Caco-2 (cell line): Measurements from ENCODE around the gene IGFBP2. TPM values are rescaled to one million over a fixed set of nuclear protein-coding genes. Genes with fewer than 3 reads are reported as not detected.

Source experiments
- BruUV-seq: library from RNA; stranded (reverse); fragments of 400-500 nt; replicated peaks from 2 replicates; lab custom pipeline; 2021; lab: Mats Ljungman, UMichigan
- CTCF ChIA-PET: fragments of 300-600 bp; sonication (Branson Sonifier 250); formaldehyde crosslinking; loops from one replicate; lab custom pipeline; 2022; ENCODE audit warnings: antibody characterized with exemption; lab: Charles Lee
- POLR2A ChIA-PET: fragments of 300-600 bp; sonication (Branson Sonifier 250); formaldehyde crosslinking; loops from one replicate; lab custom pipeline; 2022; ENCODE audit warnings: antibody characterized with exemption; lab: Charles Lee
- DNase-seq, 2 experiments: peaks; one replicate each; pipeline versions ENCODE4 v3.0.0 to v3.0.0-alpha.2; 2020 to 2022
- H3K27me3 ChIP-seq: replicated peaks from 2 replicates; pipeline ENCODE4 v1.6.0; 2011; ENCODE audit warnings: low read length; ENCODE audit not compliant: control insufficient read depth, insufficient read depth
- H3K36me3 ChIP-seq: 2 replicates; pipeline ENCODE4 v1.5.1; 2011; ENCODE audit warnings: low read length; ENCODE audit not compliant: control insufficient read depth, insufficient read depth
- H3K4me1 ChIP-seq: fragments of 250-450 bp; sonication (Bioruptor Pico); 2 replicates; pipeline ENCODE4 v1.5.1; 2020; ENCODE audit warnings: mild to moderate bottlenecking
- H3K4me3 ChIP-seq: 2 replicates; pipeline ENCODE4 v1.5.1; 2011; ENCODE audit warnings: low read depth, mild to moderate bottlenecking, control low read depth, low read length
- H3K9me3 ChIP-seq: fragments of 250-450 bp; sonication (Bioruptor Pico); 2 replicates; pipeline ENCODE4 v1.5.1; 2020; ENCODE audit warnings: mild to moderate bottlenecking, moderate library complexity
- H3K27ac Mint-ChIP-seq: one replicate; pipeline ENCODE4 v1.8.0; 2022; ENCODE audit warnings: mixed read lengths; ENCODE audit not compliant: unreplicated experiment
- H3K27me3 Mint-ChIP-seq: one replicate; pipeline ENCODE4 v1.8.0; 2022; ENCODE audit warnings: mixed read lengths; ENCODE audit not compliant: insufficient read depth, unreplicated experiment
- H3K36me3 Mint-ChIP-seq: one replicate; pipeline ENCODE4 v1.8.0; 2022; ENCODE audit warnings: mild to moderate bottlenecking, mixed read lengths; ENCODE audit not compliant: insufficient read depth, unreplicated experiment
- H3K4me1 Mint-ChIP-seq: one replicate; pipeline ENCODE4 v1.8.0; 2022; ENCODE audit warnings: low read depth, mixed read lengths; ENCODE audit not compliant: unreplicated experiment
- H3K4me3 Mint-ChIP-seq: one replicate; pipeline ENCODE4 v1.8.0; 2022; ENCODE audit warnings: mild to moderate bottlenecking, moderate library complexity, mixed read lengths; ENCODE audit not compliant: unreplicated experiment
- H3K9me3 Mint-ChIP-seq: one replicate; pipeline ENCODE4 v1.8.0; 2022; ENCODE audit warnings: mixed read lengths; ENCODE audit not compliant: unreplicated experiment
- CTCF ChIP-seq, 2 experiments: fragments of 200-600 bp in 1 of 2; IDR thresholded peaks; 1 replicate in 1 of 2; 2 replicates in 1 of 2; pipeline versions ENCODE4 v1.5.1 to v1.8.0; 2011 to 2022; ENCODE audit warnings: antibody characterized with exemption in 1 of 2, control low read depth in 1 of 2, inconsistent platforms in 1 of 2, low read depth in 1 of 2, low read length in 1 of 2, mild to moderate bottlenecking in 1 of 2, moderate library complexity in 1 of 2; ENCODE audit not compliant: insufficient read depth in 1 of 2, severe bottlenecking in 1 of 2, unreplicated experiment in 1 of 2
- intact Hi-C: fragments of 100-400 bp; cut with micrococcal nuclease; formaldehyde crosslinking; loops from one replicate; pipeline ENCODE4 v1.10.0; 2022; ENCODE audit not compliant: unreplicated experiment
- total RNA-seq: library from RNA; stranded (reverse); gene quantifications from 2 replicates; pipeline ENCODE4 v1.2.3, GENCODE V29; 2022

IGFBP2 gene
- total RNA-seq, 1 experiment from 2014 or later, result 6.6 TPM

GRCh38 chr2:216651351-216651881 is 18.2 kb downstream of the IGFBP2 start:
- Mint-ChIP-seq H3K4me1 (no peaks in the 10 kb centered on the region), H3K27me3 (no peaks in the 10 kb centered on the region), H3K27ac (no peak overlapping the region), H3K36me3 (no peaks in the 10 kb centered on the region), H3K9me3 (no peaks in the 10 kb centered on the region), H3K4me3 (no peak overlapping the region)
- no peak for TF ChIP-seq CTCF (IDR thresholded peaks at IDR 0.05; ENCODE audit: insufficient read depth in 1 of 2, low read depth in 1 of 2, low read length in 1 of 2, severe bottlenecking in 1 of 2, unreplicated experiment in 1 of 2)
- intact Hi-C loops, result no loop called here
- CTCF ChIA-PET, result interaction anchor here (1.0 kb wide), 1 partner anchor 29 kb away, joined by 3 read pairs; no protein-coding TSS in a partner anchor
- BruUV-seq, result no TSS peak
- Histone ChIP-seq H3K27me3 (no peaks in the 10 kb centered on the region), H3K4me1 (peaks cover 7% of the 10 kb centered on the region), H3K4me3 (no peak overlapping the region), H3K9me3 (no peaks in the 10 kb centered on the region), H3K36me3 (no peaks in the 10 kb centered on the region)
- POLR2A ChIA-PET, result no interaction called here
- DNase-seq, result no peak

GRCh38 chr2:216652566-216652965 is 19.3 kb downstream of the IGFBP2 start:
- intact Hi-C loops, result no loop called here
- Histone ChIP-seq H3K4me1 (peaks cover 7% of the 10 kb centered on the region), H3K9me3 (no peaks in the 10 kb centered on the region), H3K36me3 (no peaks in the 10 kb centered on the region), H3K27me3 (no peaks in the 10 kb centered on the region), H3K4me3 (no peak overlapping the region)
- Mint-ChIP-seq H3K4me1 (no peaks in the 10 kb centered on the region), H3K27me3 (peaks cover 4% of the 10 kb centered on the region), H3K4me3 (no peak overlapping the region), H3K27ac (no peak overlapping the region), H3K9me3 (no peaks in the 10 kb centered on the region), H3K36me3 (no peaks in the 10 kb centered on the region)
- BruUV-seq, result no TSS peak
- DNase-seq, result no peak
- ChIA-PET CTCF (interaction anchor here (1.8 kb wide), 1 partner anchor 133 kb away, joined by 6 read pairs; no protein-coding TSS in a partner anchor), POLR2A (no interaction called here)
- no peak for TF ChIP-seq CTCF (IDR thresholded peaks at IDR 0.05; ENCODE audit: insufficient read depth in 1 of 2, low read depth in 1 of 2, low read length in 1 of 2, severe bottlenecking in 1 of 2, unreplicated experiment in 1 of 2)

- DNase-seq, result no peak
- intact Hi-C loops, result no loop called here
- ChIA-PET POLR2A (no interaction called here), CTCF (interaction anchor here (1.0 to 1.8 kb wide), 2 partner anchors 8 to 134 kb away, joined by 3 to 6 read pairs; no protein-coding TSS in a partner anchor)
- no peak overlapping the region for H3K27ac Mint-ChIP-seq
- H3K4me1 Mint-ChIP-seq, result no peaks in the 10 kb centered on the region
- BruUV-seq, result no TSS peak
- Histone ChIP-seq H3K27me3 (no peaks in the 10 kb centered on the region), H3K4me3 (no peak overlapping the region), H3K36me3 (no peaks in the 10 kb centered on the region), H3K4me1 (peaks cover 7% of the 10 kb centered on the region), H3K9me3 (no peaks in the 10 kb centered on the region)
- H3K9me3 Mint-ChIP-seq, result no peaks in the 10 kb centered on the region
- TF ChIP-seq CTCF (IDR thresholded peaks at IDR 0.05; ENCODE audit: insufficient read depth in 1 of 2, low read depth in 1 of 2, low read length in 1 of 2, severe bottlenecking in 1 of 2, unreplicated experiment in 1 of 2), result no peak
- H3K4me3 Mint-ChIP-seq, result no peak overlapping the region
- H3K36me3 Mint-ChIP-seq, result no peaks in the 10 kb centered on the region
- H3K27me3 Mint-ChIP-seq, result peaks cover 4% of the 10 kb centered on the region
Observed at GRCh38 chr2:216653093-216653799, 20.0 kb downstream of the IGFBP2 start.
